ENCODE measurements around the gene MAPKAPK5.
"Not testable (repeated sequence)": the region's sequence is repeated elsewhere in the genome, so short reads cannot be mapped to it uniquely, and the experiment has no call there.

MAPKAPK5 gene

GRCh38 chr12:111886662-111887545, 44.9 kb downstream of the MAPKAPK5 start:
- no peak for DNase-seq (ENCODE audit: low read depth in 2 of 2)

GRCh38 chr12:111887926-111888745, 46.1 kb downstream of the MAPKAPK5 start:
- no peak for DNase-seq (ENCODE audit: low read depth in 2 of 2)

- DNase-seq (ENCODE audit: low read depth in 2 of 2) = no peak
These were observed 51.3 kb downstream of the MAPKAPK5 start for GRCh38 chr12:111893287-111893686.

- DNase-seq (ENCODE audit: low read depth in 2 of 2) = no peak
These were observed 52.5 kb downstream of the MAPKAPK5 start for GRCh38 chr12:111894556-111894955.

- no peak for DNase-seq (ENCODE audit: low read depth in 2 of 2)
These were observed 59.2 kb downstream of the MAPKAPK5 start for GRCh38 chr12:111901182-111901581.

GRCh38 chr12:111904446-111904975, 62.5 kb downstream of the MAPKAPK5 start:
- DNase-seq (ENCODE audit: low read depth in 2 of 2) = no peak

GRCh38 chr12:111905502-111905901, 63.5 kb downstream of the MAPKAPK5 start:
- no peak for DNase-seq (ENCODE audit: low read depth in 2 of 2)

- DNase-seq (ENCODE audit: low read depth in 2 of 2) = no peak
These were observed 65.7 kb downstream of the MAPKAPK5 start for GRCh38 chr12:111907740-111908139.

- no peak for DNase-seq (ENCODE audit: low read depth in 2 of 2)
These were observed 83.1 kb downstream of the MAPKAPK5 start for GRCh38 chr12:111925171-111925570.

GRCh38 chr12:111926631-111927030, 84.6 kb downstream of the MAPKAPK5 start:
- DNase-seq (ENCODE audit: low read depth in 2 of 2) = no peak

GRCh38 chr12:111927346-111927745, 85.3 kb downstream of the MAPKAPK5 start:
- peak; percentile 4 to 12 for DNase-seq (ENCODE audit: low read depth in 2 of 2)

- DNase-seq (ENCODE audit: low read depth in 2 of 2) = no peak
These were observed 90.2 kb downstream of the MAPKAPK5 start for GRCh38 chr12:111932241-111932640.

GRCh38 chr12:111936869-111937268, 94.8 kb downstream of the MAPKAPK5 start:
- DNase-seq (ENCODE audit: low read depth in 2 of 2) = no peak

GRCh38 chr12:111937429-111937828, 95.4 kb downstream of the MAPKAPK5 start:
- no peak for DNase-seq (ENCODE audit: low read depth in 2 of 2)

- DNase-seq (ENCODE audit: low read depth in 2 of 2) = peak; percentile 52 to 55
These were observed 100.5 kb downstream of the MAPKAPK5 start for GRCh38 chr12:111942557-111942956.

GRCh38 chr12:111943929-111944328, 101.9 kb downstream of the MAPKAPK5 start:
- DNase-seq (ENCODE audit: low read depth in 2 of 2) = no peak

GRCh38 chr12:111950961-111951676, 109.1 kb downstream of the MAPKAPK5 start:
- not testable (repeated sequence) for DNase-seq (ENCODE audit: low read depth in 2 of 2)
